HepG2 (cell line): ENCODE data around the gene PDZD4. TPM values are rescaled to one million over a fixed set of nuclear protein-coding genes. Genes with fewer than 3 reads are reported as not detected.

Source experiments
- HINFP ChIP-seq: sonication (generic); formaldehyde crosslinking; IDR thresholded peaks from 2 replicates; pipeline ENCODE4 v1.4.0; 2020; ENCODE audit warnings: low read depth, mild to moderate bottlenecking, missing genetic modification reagents
- NFKB2 ChIP-seq: sonication (generic); formaldehyde crosslinking; IDR thresholded peaks from 2 replicates; pipeline ENCODE4 v1.4.0; 2020; ENCODE audit warnings: missing genetic modification reagents, borderline replicate concordance
- PRDM10 ChIP-seq: sonication (generic); formaldehyde crosslinking; IDR thresholded peaks from 2 replicates; pipeline ENCODE4 v1.4.0; 2020; ENCODE audit warnings: low read depth, missing genetic modification reagents
- RBFOX2 ChIP-seq: fragments of 200-400 bp; formaldehyde crosslinking; IDR thresholded peaks from 2 replicates; pipeline ENCODE4 v1.6.1; 2017; ENCODE audit warnings: low read depth, mild to moderate bottlenecking, low read length
- TBL1XR1 ChIP-seq: fragments of 150-350 bp; IDR thresholded peaks from 2 replicates; pipeline ENCODE4 v1.6.1; 2014; ENCODE audit warnings: borderline replicate concordance, low read length; ENCODE audit not compliant: partially characterized antibody
- TFAP4 ChIP-seq: sonication (generic); IDR thresholded peaks from 2 replicates; pipeline ENCODE4 v1.6.1; 2016; ENCODE audit warnings: low read depth, borderline replicate concordance
- TMF1 ChIP-seq: sonication (generic); formaldehyde crosslinking; IDR thresholded peaks from 2 replicates; pipeline ENCODE4 v1.8.1; 2022; ENCODE audit warnings: low read depth, missing genetic modification reagents
- ZMAT3 ChIP-seq: sonication (generic); formaldehyde crosslinking; conservative IDR thresholded peaks from 2 replicates; pipeline ENCODE4 v1.7.0; 2021; ENCODE audit warnings: missing genetic modification reagents
- ZNF101 ChIP-seq: sonication (generic); formaldehyde crosslinking; IDR thresholded peaks from 2 replicates; pipeline ENCODE4 v1.4.0; 2020; ENCODE audit warnings: mild to moderate bottlenecking, low read depth, missing genetic modification reagents, borderline replicate concordance
- ZNF558 ChIP-seq: sonication (generic); formaldehyde crosslinking; IDR thresholded peaks from 2 replicates; pipeline ENCODE4 v1.9.0; 2022; ENCODE audit warnings: mild to moderate bottlenecking, missing genetic modification reagents, borderline replicate concordance
- ZNF784 ChIP-seq: sonication (generic); formaldehyde crosslinking; IDR thresholded peaks from 2 replicates; pipeline ENCODE4 v1.5.1; 2020; ENCODE audit warnings: missing genetic modification reagents, mild to moderate bottlenecking, borderline replicate concordance
- ZNF850 ChIP-seq: sonication (generic); formaldehyde crosslinking; conservative IDR thresholded peaks from 2 replicates; pipeline ENCODE4 v1.9.0; 2021; ENCODE audit warnings: mild to moderate bottlenecking, missing genetic modification reagents
- polyA plus RNA-seq, 8 experiments: library from polyadenylated mRNA; depleted of rRNA in 3 of 8; stranded (reverse) in 7 of 8; unstranded in 1 of 8; fragments of >200 nt; fragmentation: Illumina TruSeq in 4 of 8; extraction: Trizol in 4 of 8; gene quantifications; 2 replicates each; pipeline versions ENCODE4 v1.2.1 to v1.2.3, GENCODE V29; 2011 to 2016; ENCODE audit warnings: low read depth in 4 of 8, missing spikeins in 1 of 8, mixed read lengths in 1 of 8; ENCODE audit not compliant: insufficient read depth in 1 of 8
- total RNA-seq, 5 experiments: library from RNA; depleted of rRNA; stranded (reverse); fragments of >200 nt; fragmentation: Illumina TruSeq; extraction: Trizol; gene quantifications; 2 replicates each; pipeline ENCODE4 v1.2.3, GENCODE V29; 2016; ENCODE audit warnings: low read depth in 1 of 5
- TF ChIP-seq, protein P1 (sequence below): sonication (generic); formaldehyde crosslinking; IDR thresholded peaks from 2 replicates; pipeline ENCODE4 v1.4.0; 2020; ENCODE audit warnings: missing genetic modification reagents
- TF ChIP-seq, protein P2 (sequence below): sonication (generic); formaldehyde crosslinking; IDR thresholded peaks from 2 replicates; pipeline ENCODE4 v1.4.0; 2020; ENCODE audit warnings: missing genetic modification reagents
- TF ChIP-seq, protein P3 (sequence below): sonication (generic); formaldehyde crosslinking; conservative IDR thresholded peaks from 2 replicates; pipeline ENCODE4 v1.8.0; 2022; ENCODE audit warnings: missing genetic modification reagents

PDZD4 gene
- total and polyA plus RNA-seq, 2 of the 13 experiments (the other 11 are each of a cell fraction or from before 2014, with no cell fraction given): not detected

DNA sequence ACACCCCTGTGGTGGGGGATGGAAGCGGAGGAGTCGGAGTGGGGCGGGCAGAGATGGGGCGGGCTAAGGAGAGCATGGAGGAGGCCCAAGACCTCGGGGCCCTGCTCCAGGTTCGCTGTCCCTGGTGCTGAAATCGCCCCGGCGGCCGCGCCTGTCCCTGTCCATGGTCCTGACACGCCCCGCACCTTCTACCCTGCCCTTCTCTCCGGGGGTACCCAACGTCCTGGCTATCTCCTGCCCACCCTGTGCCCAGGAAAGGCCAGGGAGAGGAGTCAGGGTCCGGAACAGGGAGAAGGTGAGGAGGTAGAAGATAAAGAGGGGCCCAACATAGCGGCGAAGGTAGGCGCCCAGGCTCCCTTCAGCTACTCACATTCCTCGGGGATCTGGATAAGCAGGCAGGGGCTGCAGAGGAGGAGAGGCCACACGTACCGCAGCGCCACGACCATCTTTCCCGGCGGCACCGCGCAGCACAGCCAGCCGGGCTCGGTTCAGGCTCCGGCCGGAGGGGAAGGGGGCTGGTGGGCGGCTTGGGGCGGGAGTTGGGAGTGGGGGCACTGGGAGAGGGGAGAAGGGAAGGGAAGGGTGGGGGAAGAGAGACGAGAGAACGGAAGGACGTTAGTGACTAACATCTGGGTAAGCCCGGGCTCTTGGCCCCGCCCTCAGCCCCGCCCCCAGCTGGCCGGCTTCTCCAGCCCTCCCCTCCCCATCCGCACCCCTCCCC is 45.2 kb upstream of the PDZD4 start (continued):
- TF ChIP-seq PRDM10 (peak; percentile 93), HINFP (CRISPR knock-in tag) (peak; percentile 97), ZNF101 (CRISPR knock-in tag) (peak; percentile 99; the same call in 1 of the 2 replicates), ZNF558 (CRISPR knock-in tag) (peak; percentile 100), ZMAT3 (peak; percentile 100), ZNF784 (CRISPR knock-in tag) (peak; percentile 100), NFKB2 (peak; percentile 100), RBFOX2 (no peak), TBL1XR1 (no peak), TFAP4 (no peak), ZNF850 (CRISPR knock-in tag) (peak; percentile 97), TMF1 (CRISPR knock-in tag) (peak; percentile 100)
- TF ChIP-seq, protein P1, sequence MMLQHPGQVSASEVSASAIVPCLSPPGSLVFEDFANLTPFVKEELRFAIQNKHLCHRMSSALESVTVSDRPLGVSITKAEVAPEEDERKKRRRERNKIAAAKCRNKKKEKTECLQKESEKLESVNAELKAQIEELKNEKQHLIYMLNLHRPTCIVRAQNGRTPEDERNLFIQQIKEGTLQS (CRISPR knock-in tag): peak; percentile 98
- TF ChIP-seq, protein P2, sequence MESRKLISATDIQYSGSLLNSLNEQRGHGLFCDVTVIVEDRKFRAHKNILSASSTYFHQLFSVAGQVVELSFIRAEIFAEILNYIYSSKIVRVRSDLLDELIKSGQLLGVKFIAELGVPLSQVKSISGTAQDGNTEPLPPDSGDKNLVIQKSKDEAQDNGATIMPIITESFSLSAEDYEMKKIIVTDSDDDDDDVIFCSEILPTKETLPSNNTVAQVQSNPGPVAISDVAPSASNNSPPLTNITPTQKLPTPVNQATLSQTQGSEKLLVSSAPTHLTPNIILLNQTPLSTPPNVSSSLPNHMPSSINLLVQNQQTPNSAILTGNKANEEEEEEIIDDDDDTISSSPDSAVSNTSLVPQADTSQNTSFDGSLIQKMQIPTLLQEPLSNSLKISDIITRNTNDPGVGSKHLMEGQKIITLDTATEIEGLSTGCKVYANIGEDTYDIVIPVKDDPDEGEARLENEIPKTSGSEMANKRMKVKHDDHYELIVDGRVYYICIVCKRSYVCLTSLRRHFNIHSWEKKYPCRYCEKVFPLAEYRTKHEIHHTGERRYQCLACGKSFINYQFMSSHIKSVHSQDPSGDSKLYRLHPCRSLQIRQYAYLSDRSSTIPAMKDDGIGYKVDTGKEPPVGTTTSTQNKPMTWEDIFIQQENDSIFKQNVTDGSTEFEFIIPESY: peak; percentile 81
- TF ChIP-seq, protein P3, sequence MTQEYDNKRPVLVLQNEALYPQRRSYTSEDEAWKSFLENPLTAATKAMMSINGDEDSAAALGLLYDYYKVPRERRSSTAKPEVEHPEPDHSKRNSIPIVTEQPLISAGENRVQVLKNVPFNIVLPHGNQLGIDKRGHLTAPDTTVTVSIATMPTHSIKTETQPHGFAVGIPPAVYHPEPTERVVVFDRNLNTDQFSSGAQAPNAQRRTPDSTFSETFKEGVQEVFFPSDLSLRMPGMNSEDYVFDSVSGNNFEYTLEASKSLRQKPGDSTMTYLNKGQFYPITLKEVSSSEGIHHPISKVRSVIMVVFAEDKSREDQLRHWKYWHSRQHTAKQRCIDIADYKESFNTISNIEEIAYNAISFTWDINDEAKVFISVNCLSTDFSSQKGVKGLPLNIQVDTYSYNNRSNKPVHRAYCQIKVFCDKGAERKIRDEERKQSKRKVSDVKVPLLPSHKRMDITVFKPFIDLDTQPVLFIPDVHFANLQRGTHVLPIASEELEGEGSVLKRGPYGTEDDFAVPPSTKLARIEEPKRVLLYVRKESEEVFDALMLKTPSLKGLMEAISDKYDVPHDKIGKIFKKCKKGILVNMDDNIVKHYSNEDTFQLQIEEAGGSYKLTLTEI: peak; percentile 71; the same call in 1 of the 2 replicates
